Measurements from ENCODE around the gene FOXF1. TPM values are rescaled to one million over a fixed set of nuclear protein-coding genes. Genes with fewer than 3 reads are reported as not detected.

The FOXF1 gene
- total RNA-seq, 6 experiments from 2014 or later = 0.58 to 1.6 (median 1.2) TPM

GRCh38 chr16:86485746-86486145, 24.6 kb upstream of the FOXF1 start:
- H3K27me3 ChIP-seq = peaks cover 0 to 5% of the 10 kb centered on the region in 2 donors
- H3K27ac ChIP-seq = no peak overlapping the region
- ATAC-seq (no peak), DNase-seq (no peak)
- no peak overlapping the region for H3K4me3 ChIP-seq
- no peaks in the 10 kb centered on the region for H3K4me1 ChIP-seq
- intact Hi-C loops (cut with DNase I) = no loop called here
- H3K9me3 ChIP-seq = no peaks in the 10 kb centered on the region
- 76% methylated on average over 2 of the region's 3 CpGs for WGBS (ENCODE audit: insufficient coverage, low coverage, low lambda C conversion rate, missing lambda C conversion rate)
- no peak for TF ChIP-seq POLR2A (IDR thresholded peaks at IDR 0.05)
- no peak for TF ChIP-seq CTCF (IDR thresholded peaks at IDR 0.05)
- H3K36me3 ChIP-seq = no peaks in the 10 kb centered on the region

- TF ChIP-seq POLR2A (IDR thresholded peaks at IDR 0.05) = no peak
- no peak for TF ChIP-seq CTCF (IDR thresholded peaks at IDR 0.05)
- peaks cover 0 to 12% of the 10 kb centered on the region in 2 donors for H3K27me3 ChIP-seq
- H3K27ac ChIP-seq = no peak overlapping the region
- H3K36me3 ChIP-seq = no peaks in the 10 kb centered on the region
- WGBS (ENCODE audit: insufficient coverage, low coverage, low lambda C conversion rate, missing lambda C conversion rate) = 44% methylated on average over 11 of the region's 13 CpGs
- H3K4me3 ChIP-seq = no peak overlapping the region
- no peaks in the 10 kb centered on the region for H3K4me1 ChIP-seq
- no peak for DNase-seq
- intact Hi-C loops (cut with DNase I) = no loop called here
- no peak for ATAC-seq
- H3K9me3 ChIP-seq = no peaks in the 10 kb centered on the region
Observed at GRCh38 chr16:86490859-86491639, 19.3 kb upstream of the FOXF1 start.

- H3K9me3 ChIP-seq = no peaks in the 10 kb centered on the region
- DNase-seq = no peak
- H3K36me3 ChIP-seq = no peaks in the 10 kb centered on the region
- WGBS (ENCODE audit: insufficient coverage, low coverage, low lambda C conversion rate, missing lambda C conversion rate) = 43% methylated on average over 7 of the region's 7 CpGs
- H3K27ac ChIP-seq = no peak overlapping the region
- H3K4me1 ChIP-seq = no peaks in the 10 kb centered on the region
- no peak for ATAC-seq
- H3K27me3 ChIP-seq = peaks cover 0 to 12% of the 10 kb centered on the region in 2 donors
- intact Hi-C loops (cut with DNase I) = no loop called here
- no peak for TF ChIP-seq POLR2A (IDR thresholded peaks at IDR 0.05)
- TF ChIP-seq CTCF (IDR thresholded peaks at IDR 0.05) = no peak
- no peak overlapping the region for H3K4me3 ChIP-seq
Observed at GRCh38 chr16:86491640-86492023, 18.7 kb upstream of the FOXF1 start.

- Histone ChIP-seq H3K27me3 (peaks cover 0 to 16% of the 10 kb centered on the region in 2 donors), H3K4me3 (no peak overlapping the region), H3K27ac (no peak overlapping the region), H3K36me3 (no peaks in the 10 kb centered on the region), H3K4me1 (no peaks in the 10 kb centered on the region), H3K9me3 (no peaks in the 10 kb centered on the region)
- ATAC-seq = no peak
- WGBS (ENCODE audit: insufficient coverage, low coverage, low lambda C conversion rate, missing lambda C conversion rate) = 48% methylated on average over 4 of the region's 4 CpGs
- intact Hi-C loops (cut with DNase I) = no loop called here
- TF ChIP-seq CTCF (IDR thresholded peaks at IDR 0.05) = no peak
- no peak for TF ChIP-seq POLR2A (IDR thresholded peaks at IDR 0.05)
- DNase-seq = no peak
Observed at GRCh38 chr16:86492267-86492960, 17.9 kb upstream of the FOXF1 start.

Data from right lobe of liver (tissue), 6 donors.